Measurements from ENCODE around the gene PPP3CA.

DNA sequence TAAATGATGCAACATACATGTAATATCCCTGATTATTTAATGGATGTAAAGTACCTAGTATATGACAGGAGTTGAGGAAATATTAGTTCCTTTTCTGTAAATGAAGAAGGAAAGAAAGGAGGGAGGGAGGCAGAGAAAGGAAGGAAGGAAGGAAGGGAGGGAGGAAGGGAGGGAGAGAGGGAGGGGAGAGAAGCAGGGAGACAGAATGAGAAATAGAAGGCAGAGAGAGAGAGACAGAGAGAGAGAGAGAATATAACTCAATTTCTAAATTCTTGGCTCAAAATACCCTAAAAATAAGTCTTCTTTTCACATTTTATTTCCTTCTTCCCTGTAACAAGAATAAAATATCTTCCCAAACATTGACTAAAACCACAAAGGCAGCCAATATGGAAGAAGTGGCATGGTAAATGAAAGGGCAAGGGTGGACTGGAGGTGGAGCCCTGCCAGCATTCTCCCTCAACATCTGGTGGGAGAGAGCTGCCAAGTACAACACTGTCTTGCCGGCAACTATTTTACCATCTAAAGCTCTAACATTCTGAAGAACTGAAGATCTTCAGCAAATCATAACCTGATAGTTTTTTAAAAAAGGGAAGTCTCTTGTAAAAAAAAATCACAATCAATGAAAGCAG is 245.1 kb downstream of the PPP3CA start:
- TF ChIP-seq CTCF (IDR thresholded peaks at IDR 0.05) (no peak), POLR2AphosphoS5 (IDR thresholded peaks at IDR 0.05) (no peak)
